K562 (cell line): Measurements from ENCODE around the gene TRIM38. TPM values are rescaled to one million over a fixed set of nuclear protein-coding genes. Genes with fewer than 3 reads are reported as not detected.

Experiments used
- CBFA2T2 ChIP-seq: fragments of 450-650 bp; conservative IDR thresholded peaks from 2 replicates; pipeline ENCODE4 v1.6.1; 2017; ENCODE audit warnings: mild to moderate bottlenecking
- CREB1 ChIP-seq, 2 experiments: sonication (generic) in 1 of 2; formaldehyde crosslinking in 1 of 2; IDR thresholded peaks; 2 replicates each; pipeline versions ENCODE4 v1.6.1 to v1.8.0; 2012 to 2022; ENCODE audit warnings: inconsistent platforms in 1 of 2, mild to moderate bottlenecking in 1 of 2, missing genetic modification reagents in 1 of 2, moderate library complexity in 1 of 2
- E2F3 ChIP-seq: fragments of 250-450 bp; sonication (Bioruptor Pico); IDR thresholded peaks from 2 replicates; pipeline ENCODE4 v1.4.0; 2020; ENCODE audit warnings: mild to moderate bottlenecking
- JUN ChIP-seq, 2 experiments: sonication (generic) in 1 of 2; formaldehyde crosslinking in 1 of 2; IDR thresholded peaks; 2 replicates each; pipeline versions ENCODE4 v1.6.1 to v1.8.0; 2012 to 2022; ENCODE audit warnings: borderline replicate concordance in 2 of 2, mild to moderate bottlenecking in 2 of 2, improper control_type of control experiment in 1 of 2, low read depth in 1 of 2, low read length in 1 of 2, missing genetic modification reagents in 1 of 2
- LEF1 ChIP-seq: fragments of 450-650 bp; IDR thresholded peaks from 2 replicates; pipeline ENCODE4 v1.6.1; 2016; ENCODE audit warnings: mild to moderate bottlenecking
- MTA3 ChIP-seq: fragments of 450-650 bp; formaldehyde crosslinking; IDR thresholded peaks from 2 replicates; pipeline ENCODE4 v1.6.1; 2017; ENCODE audit warnings: mild to moderate bottlenecking, borderline replicate concordance
- POLR2B ChIP-seq: fragments of 450-650 bp; IDR thresholded peaks from 2 replicates; pipeline ENCODE4 v1.6.1; 2018; ENCODE audit warnings: low read depth; ENCODE audit not compliant: partially characterized antibody
- POLR2G ChIP-seq: fragments of 200-400 bp; formaldehyde crosslinking; IDR thresholded peaks from 2 replicates; pipeline ENCODE4 v1.6.1; 2017; ENCODE audit warnings: low read depth, mild to moderate bottlenecking, antibody characterized with exemption, low read length, moderate library complexity
- RB1 ChIP-seq: fragments of 450-650 bp; IDR thresholded peaks from 2 replicates; pipeline ENCODE4 v1.6.1; 2017; ENCODE audit warnings: low read depth, mild to moderate bottlenecking
- RBFOX2 ChIP-seq: fragments of 200-400 bp; formaldehyde crosslinking; IDR thresholded peaks from 2 replicates; pipeline ENCODE4 v1.6.1; 2017; ENCODE audit warnings: low read depth, mild to moderate bottlenecking, low read length, moderate library complexity
- SP1 ChIP-seq: sonication (generic); formaldehyde crosslinking; IDR thresholded peaks from 2 replicates; pipeline ENCODE4 v1.8.1; 2022; ENCODE audit warnings: mild to moderate bottlenecking, missing genetic modification reagents
- ZBTB8A ChIP-seq: fragments of 450-650 bp; IDR thresholded peaks from 2 replicates; pipeline ENCODE4 v1.6.1; 2018; ENCODE audit warnings: mild to moderate bottlenecking, moderate library complexity; ENCODE audit not compliant: partially characterized antibody
- ZC3H4 ChIP-seq: sonication (generic); formaldehyde crosslinking; IDR thresholded peaks from 2 replicates; pipeline ENCODE4 v1.9.0; 2021; ENCODE audit warnings: missing genetic modification reagents, borderline replicate concordance
- ZNF436 ChIP-seq: fragments of 250-450, 450-650 bp; sonication (Bioruptor Pico); formaldehyde crosslinking; IDR thresholded peaks from 2 replicates; pipeline ENCODE4 v1.7.0; 2020; ENCODE audit warnings: mild to moderate bottlenecking
- ZSCAN32 ChIP-seq: fragments of 450-650 bp; formaldehyde crosslinking; IDR thresholded peaks from 2 replicates; pipeline ENCODE4 v1.4.0; 2020; ENCODE audit warnings: mild to moderate bottlenecking, moderate library complexity
- polyA plus RNA-seq, 8 experiments: library from polyadenylated mRNA; depleted of rRNA in 4 of 8; stranded (reverse) in 5 of 8; unstranded in 3 of 8; fragments of >200 nt; fragmentation: Nextera tagmentation in 2 of 8; fragmentation: Illumina TruSeq in 1 of 8; extraction: Ambion mirVana in 2 of 8; extraction: Trizol in 1 of 8; gene quantifications; 2 replicates each; pipeline versions ENCODE4 v1.2.1 to v1.2.3, GENCODE V29; 2011 to 2014; ENCODE audit warnings: inconsistent platforms in 1 of 8, missing spikeins in 1 of 8
- total RNA-seq, 7 experiments: library from RNA; depleted of rRNA in 6 of 7; stranded (reverse); fragments of >200 nt in 6 of 7; fragmentation: Illumina TruSeq in 2 of 7; extraction: Trizol in 2 of 7; gene quantifications; 2 replicates each; pipeline versions ENCODE4 v1.2.1 to v1.2.3, GENCODE V29; 2011 to 2021; ENCODE audit warnings: low replicate concordance in 1 of 7
- TF ChIP-seq, protein P1 (sequence below): sonication (generic); IDR thresholded peaks from 2 replicates; pipeline ENCODE4 v1.6.1; 2016
- TF ChIP-seq, protein P2 (sequence below): fragments of 450-650 bp; formaldehyde crosslinking; IDR thresholded peaks from 2 replicates; pipeline ENCODE4 v1.4.0; 2022; ENCODE audit warnings: missing genetic modification characterization
- TF ChIP-seq, protein P3 (sequence below): fragments of 250-450 bp; sonication (Bioruptor Pico); IDR thresholded peaks from 2 replicates; pipeline ENCODE4 v1.9.0; 2021; ENCODE audit warnings: mild to moderate bottlenecking
- TF ChIP-seq, protein P4 (sequence below): fragments of 250-450 bp; sonication (Bioruptor Pico); IDR thresholded peaks from 2 replicates; pipeline ENCODE4 v1.8.0; 2022; ENCODE audit warnings: inconsistent platforms, mild to moderate bottlenecking, moderate library complexity, borderline replicate concordance
- TF ChIP-seq, protein P5 (sequence below): fragments of 450-650 bp; IDR thresholded peaks from 2 replicates; pipeline ENCODE4 v1.6.1; 2016; ENCODE audit warnings: missing biosample characterization, missing genetic modification characterization
- TF ChIP-seq, protein P6 (sequence below): fragments of 200-800 bp; sonication (Bioruptor generic); IDR thresholded peaks from 2 replicates; pipeline ENCODE4 v1.6.1; 2017; ENCODE audit warnings: missing genetic modification characterization, missing compliant biosample characterization

Gene TRIM38
- total and polyA plus RNA-seq, 9 of the 15 experiments (the other 6 are each of a cell fraction or from before 2014, with no cell fraction given) = 1.7 to 6.7 (median 6.3) TPM

DNA sequence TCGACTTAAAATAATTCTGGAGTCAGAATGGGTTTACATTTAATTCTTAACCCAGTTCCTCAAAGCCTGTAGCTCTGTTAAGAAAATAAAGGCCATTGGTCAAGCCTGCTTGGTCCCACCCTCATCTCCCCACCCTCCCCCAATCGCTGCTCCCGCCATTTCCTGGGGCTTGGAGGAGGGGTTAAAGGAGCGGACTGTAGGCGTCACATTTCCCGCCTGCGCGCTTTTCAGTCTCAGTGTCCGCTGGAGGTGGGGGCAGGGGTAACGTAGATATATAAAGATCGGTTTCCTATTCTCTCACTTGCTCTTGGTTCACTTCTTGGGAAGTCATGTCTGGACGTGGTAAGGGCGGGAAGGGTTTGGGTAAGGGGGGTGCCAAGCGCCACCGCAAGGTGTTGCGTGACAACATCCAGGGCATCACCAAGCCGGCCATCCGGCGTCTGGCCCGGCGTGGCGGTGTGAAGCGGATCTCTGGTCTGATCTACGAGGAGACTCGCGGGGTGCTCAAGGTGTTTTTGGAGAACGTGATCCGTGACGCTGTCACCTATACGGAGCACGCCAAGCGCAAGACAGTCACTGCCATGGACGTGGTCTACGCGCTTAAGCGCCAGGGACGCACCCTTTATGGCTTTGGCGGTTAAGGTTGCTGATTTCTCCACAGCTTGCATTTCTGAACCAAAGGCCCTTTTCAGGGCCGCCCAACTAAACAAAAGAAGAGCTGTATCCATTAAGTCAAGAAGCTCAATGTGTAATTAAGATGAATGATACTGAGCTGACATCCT lies 58.9 kb downstream of the TRIM38 start (continued):
- TF ChIP-seq, protein P1, sequence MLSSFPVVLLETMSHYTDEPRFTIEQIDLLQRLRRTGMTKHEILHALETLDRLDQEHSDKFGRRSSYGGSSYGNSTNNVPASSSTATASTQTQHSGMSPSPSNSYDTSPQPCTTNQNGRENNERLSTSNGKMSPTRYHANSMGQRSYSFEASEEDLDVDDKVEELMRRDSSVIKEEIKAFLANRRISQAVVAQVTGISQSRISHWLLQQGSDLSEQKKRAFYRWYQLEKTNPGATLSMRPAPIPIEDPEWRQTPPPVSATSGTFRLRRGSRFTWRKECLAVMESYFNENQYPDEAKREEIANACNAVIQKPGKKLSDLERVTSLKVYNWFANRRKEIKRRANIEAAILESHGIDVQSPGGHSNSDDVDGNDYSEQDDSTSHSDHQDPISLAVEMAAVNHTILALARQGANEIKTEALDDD = no peak
- TF ChIP-seq CBFA2T2 (no peak), SP1 (CRISPR knock-in tag) (peak; percentile 75), ZBTB8A (no peak), POLR2G (peak; percentile 98), JUN (IDR thresholded peaks at IDR 0.05; ENCODE audit: borderline replicate concordance, low read depth, low read length) (no peak; the same call in 1 of the 2 replicates), JUN (CRISPR knock-in tag; IDR thresholded peaks at IDR 0.05; ENCODE audit: borderline replicate concordance) (0 out of 2 replicates have a peak, but pooled peaks have one; percentile 16), POLR2B (peak; percentile 96), ZSCAN32 (CRISPR knock-in tag) (no peak), RB1 (peak; percentile 78), LEF1 (0 out of 2 replicates have a peak, but pooled peaks have one; percentile 45), E2F3 (CRISPR knock-in tag) (peak; percentile 80), RBFOX2 (peak; percentile 98), CREB1 (IDR thresholded peaks at IDR 0.05) (0 out of 2 replicates have a peak, but pooled peaks have one; percentile 43), CREB1 (CRISPR knock-in tag; IDR thresholded peaks at IDR 0.05) (peak; percentile 80), MTA3 (peak; percentile 81), ZC3H4 (peak; percentile 90; the same call in 1 of the 2 replicates), ZNF436 (CRISPR knock-in tag) (no peak)
- TF ChIP-seq, protein P2, sequence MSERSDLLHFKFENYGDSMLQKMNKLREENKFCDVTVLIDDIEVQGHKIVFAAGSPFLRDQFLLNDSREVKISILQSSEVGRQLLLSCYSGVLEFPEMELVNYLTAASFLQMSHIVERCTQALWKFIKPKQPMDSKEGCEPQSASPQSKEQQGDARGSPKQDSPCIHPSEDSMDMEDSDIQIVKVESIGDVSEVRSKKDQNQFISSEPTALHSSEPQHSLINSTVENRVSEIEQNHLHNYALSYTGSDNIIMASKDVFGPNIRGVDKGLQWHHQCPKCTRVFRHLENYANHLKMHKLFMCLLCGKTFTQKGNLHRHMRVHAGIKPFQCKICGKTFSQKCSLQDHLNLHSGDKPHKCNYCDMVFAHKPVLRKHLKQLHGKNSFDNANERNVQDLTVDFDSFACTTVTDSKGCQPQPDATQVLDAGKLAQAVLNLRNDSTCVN (CRISPR knock-in tag) = no peak
- TF ChIP-seq, protein P3, sequence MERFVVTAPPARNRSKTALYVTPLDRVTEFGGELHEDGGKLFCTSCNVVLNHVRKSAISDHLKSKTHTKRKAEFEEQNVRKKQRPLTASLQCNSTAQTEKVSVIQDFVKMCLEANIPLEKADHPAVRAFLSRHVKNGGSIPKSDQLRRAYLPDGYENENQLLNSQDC (CRISPR knock-in tag) = no peak
- TF ChIP-seq, protein P4, sequence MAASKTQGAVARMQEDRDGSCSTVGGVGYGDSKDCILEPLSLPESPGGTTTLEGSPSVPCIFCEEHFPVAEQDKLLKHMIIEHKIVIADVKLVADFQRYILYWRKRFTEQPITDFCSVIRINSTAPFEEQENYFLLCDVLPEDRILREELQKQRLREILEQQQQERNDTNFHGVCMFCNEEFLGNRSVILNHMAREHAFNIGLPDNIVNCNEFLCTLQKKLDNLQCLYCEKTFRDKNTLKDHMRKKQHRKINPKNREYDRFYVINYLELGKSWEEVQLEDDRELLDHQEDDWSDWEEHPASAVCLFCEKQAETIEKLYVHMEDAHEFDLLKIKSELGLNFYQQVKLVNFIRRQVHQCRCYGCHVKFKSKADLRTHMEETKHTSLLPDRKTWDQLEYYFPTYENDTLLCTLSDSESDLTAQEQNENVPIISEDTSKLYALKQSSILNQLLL (CRISPR knock-in tag) = no peak
- TF ChIP-seq, protein P5, sequence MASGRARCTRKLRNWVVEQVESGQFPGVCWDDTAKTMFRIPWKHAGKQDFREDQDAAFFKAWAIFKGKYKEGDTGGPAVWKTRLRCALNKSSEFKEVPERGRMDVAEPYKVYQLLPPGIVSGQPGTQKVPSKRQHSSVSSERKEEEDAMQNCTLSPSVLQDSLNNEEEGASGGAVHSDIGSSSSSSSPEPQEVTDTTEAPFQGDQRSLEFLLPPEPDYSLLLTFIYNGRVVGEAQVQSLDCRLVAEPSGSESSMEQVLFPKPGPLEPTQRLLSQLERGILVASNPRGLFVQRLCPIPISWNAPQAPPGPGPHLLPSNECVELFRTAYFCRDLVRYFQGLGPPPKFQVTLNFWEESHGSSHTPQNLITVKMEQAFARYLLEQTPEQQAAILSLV (tag) = no peak
- TF ChIP-seq, protein P6, sequence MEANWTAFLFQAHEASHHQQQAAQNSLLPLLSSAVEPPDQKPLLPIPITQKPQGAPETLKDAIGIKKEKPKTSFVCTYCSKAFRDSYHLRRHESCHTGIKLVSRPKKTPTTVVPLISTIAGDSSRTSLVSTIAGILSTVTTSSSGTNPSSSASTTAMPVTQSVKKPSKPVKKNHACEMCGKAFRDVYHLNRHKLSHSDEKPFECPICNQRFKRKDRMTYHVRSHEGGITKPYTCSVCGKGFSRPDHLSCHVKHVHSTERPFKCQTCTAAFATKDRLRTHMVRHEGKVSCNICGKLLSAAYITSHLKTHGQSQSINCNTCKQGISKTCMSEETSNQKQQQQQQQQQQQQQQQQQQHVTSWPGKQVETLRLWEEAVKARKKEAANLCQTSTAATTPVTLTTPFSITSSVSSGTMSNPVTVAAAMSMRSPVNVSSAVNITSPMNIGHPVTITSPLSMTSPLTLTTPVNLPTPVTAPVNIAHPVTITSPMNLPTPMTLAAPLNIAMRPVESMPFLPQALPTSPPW (CRISPR knock-in tag) = peak; percentile 86
